GM18505 (cell line): ENCODE results near the gene SERPINE1.
A peak's percentile ranks its signal among the peaks of the same experiment; 100 is the strongest.

ENCODE experiments used
- ATAC-seq: cut with Tn5 transposase; IDR thresholded peaks from one replicate; pipeline ENCODE4 v1.9.1; 2021; ENCODE audit not compliant: unreplicated experiment
- POLR2A ChIP-seq: IDR thresholded peaks from 4 replicates; pipeline ENCODE4 v1.6.1; 2011; ENCODE audit warnings: borderline replicate concordance; ENCODE audit not compliant: insufficient read depth, insufficient read length; ENCODE audit errors: extremely low read depth

Gene SERPINE1

GRCh38 chr7:101140339-101140699, 13.4 kb downstream of the SERPINE1 start:
- no peak for ATAC-seq
- no peak for TF ChIP-seq POLR2A

GRCh38 chr7:101140746-101141382, 14.0 kb downstream of the SERPINE1 start:
- TF ChIP-seq POLR2A = no peak
- no peak for ATAC-seq

GRCh38 chr7:101151908-101152651, 25.2 kb downstream of the SERPINE1 start:
- ATAC-seq = no peak
- TF ChIP-seq POLR2A = no peak

- ATAC-seq = peak; percentile 79
These were observed 27.2 kb downstream of the SERPINE1 start, which contains the start of gene AP1S1 for GRCh38 chr7:101153969-101154692. TSS of gene AP1S1 (plus strand) at chr7:101154476. CDS start at chr7:101154515, 39 bp downstream.

GRCh38 chr7:101154693-101155102, 27.8 kb downstream of the SERPINE1 start:
- peak; percentile 16 for ATAC-seq
- TF ChIP-seq POLR2A = no peak

More at GRCh38 chr7:101153969-101154692, 27.2 kb downstream of the SERPINE1 start, which contains the start of gene AP1S1:
- TF ChIP-seq POLR2A = no peak

- ATAC-seq = no peak
- no peak for TF ChIP-seq POLR2A
These were observed 28.4 kb downstream of the SERPINE1 start for GRCh38 chr7:101155303-101155702.

GRCh38 chr7:101156277-101156676, 29.4 kb downstream of the SERPINE1 start:
- no peak for TF ChIP-seq POLR2A

GRCh38 chr7:101156866-101157589, 30.1 kb downstream of the SERPINE1 start:
- no peak for ATAC-seq
- TF ChIP-seq POLR2A = no peak

More at GRCh38 chr7:101156277-101156676, 29.4 kb downstream of the SERPINE1 start:
- ATAC-seq = no peak

GRCh38 chr7:101159696-101160674, 33.1 kb downstream of the SERPINE1 start:
- no peak for ATAC-seq
- no peak for TF ChIP-seq POLR2A

- no peak for TF ChIP-seq POLR2A
- no peak for ATAC-seq
These were observed 34.0 kb downstream of the SERPINE1 start for GRCh38 chr7:101160910-101161309.

GRCh38 chr7:101161692-101162471, 35.0 kb downstream of the SERPINE1 start:
- TF ChIP-seq POLR2A = no peak
- no peak for ATAC-seq
